Heart right ventricle (tissue), 16 donors: Measurements from ENCODE around the gene ZNF341. TPM values are rescaled to one million over a fixed set of nuclear protein-coding genes. Genes with fewer than 3 reads are reported as not detected.

Experiments used
- ATAC-seq, 8 donors: fragments of 200-7000 bp; cut with Tn5 transposase; one replicate each; pipeline ENCODE4 v1.9.1; 2020; ENCODE audit warnings: mild to moderate bottlenecking in 8 of 8, moderate library complexity in 8 of 8, moderate number of reproducible peaks in 1 of 8
- DNase-seq, 2 donors: peaks; one replicate each; pipeline ENCODE4 v3.0.0-alpha.2; 2020
- H3K27ac ChIP-seq, 10 donors: fragments of 200-600 bp; sonication (generic) in 2 of 10; one replicate each; pipeline versions ENCODE4 v1.5.0 to v1.8.0; 2020 to 2022; ENCODE audit warnings: mild to moderate bottlenecking in 3 of 10
- H3K27me3 ChIP-seq, 7 donors: fragments of 200-600 bp; one replicate each; pipeline ENCODE4 v1.8.0; 2021 to 2022; ENCODE audit warnings: mild to moderate bottlenecking in 2 of 7
- H3K36me3 ChIP-seq, 9 donors: fragments of 200-600 bp; sonication (generic) in 1 of 9; one replicate each; pipeline versions ENCODE4 v1.5.0 to v1.8.0; 2020 to 2022; ENCODE audit warnings: mild to moderate bottlenecking in 2 of 9
- H3K4me1 ChIP-seq, 9 donors: fragments of 200-600 bp; sonication (generic) in 1 of 9; one replicate each; pipeline versions ENCODE4 v1.5.0 to v1.8.0; 2020 to 2022; ENCODE audit warnings: mild to moderate bottlenecking in 4 of 9
- H3K4me3 ChIP-seq, 10 donors: fragments of 200-600 bp; sonication (generic) in 2 of 10; one replicate each; pipeline versions ENCODE4 v1.5.0 to v1.8.0; 2020 to 2022; ENCODE audit warnings: mild to moderate bottlenecking in 7 of 10, moderate library complexity in 2 of 10
- H3K9me3 ChIP-seq, 11 donors: fragments of 200-600 bp in 10 of 11; sonication (generic) in 2 of 11; one replicate each; pipeline versions ENCODE4 v1.5.0 to v1.8.0; 2013 to 2022; ENCODE audit warnings: mild to moderate bottlenecking in 2 of 11, control low read depth in 1 of 11, moderate library complexity in 1 of 11
- WGBS, 2 donors: extraction: QIAGEN DNeasy Blood & Tissue Kit; methylation state at CpG; one replicate each; pipeline ENCODE4 v1.1.7; 2013; ENCODE audit warnings: inconsistent platforms in 1 of 2; 5-methylcytosine and 5-hydroxymethylcytosine counted together
- intact Hi-C, 10 donors: fragments of 100-400 bp; cut with DNase I; formaldehyde crosslinking; loops; one replicate each; pipeline versions ENCODE4 v1.11.1 to v1.14.2; 2022
- polyA plus RNA-seq, 2 donors: library from polyadenylated mRNA; stranded (reverse); fragments of 200-250 nt; gene quantifications; one replicate each; pipeline ENCODE4 v1.2.3, GENCODE V29; 2013
- total RNA-seq, 10 donors: library from RNA; stranded (reverse); fragmentation: NEBNext Ultra II Directional in 3 of 10; extraction: Animal tissue kit (Norgen Biotek cat#: 25700) in 3 of 10; gene quantifications; one replicate each; pipeline versions ENCODE4 v1.2.1 to v1.2.4, GENCODE V29; 2021 to 2023
- TF ChIP-seq, protein P1 (sequence below), 9 donors: fragments of 200-600 bp; sonication (generic) in 2 of 9; IDR thresholded peaks; one replicate each; pipeline versions ENCODE4 v1.5.0 to v1.8.0; 2021 to 2022; ENCODE audit warnings: antibody characterized with exemption in 9 of 9, mild to moderate bottlenecking in 5 of 9, moderate library complexity in 1 of 9
- donor health status: Arrhythmogenic right ventricular cardiomyopathy.
- donor health status: ischemic (EF 13 %, LVEDD 7.1; RV severe dilation, severe dysfunction).
- donor health status: healthy with polysubstance abuse.
- donor health status: DM: no; HTN: yes; CAD: no.
- donor health status: DM: no; HTN: no; CAD: no.
- donor health status: ischemic (EF 25% LVEDD 6.9; RV normal size, moderate dysfunction).
- donor health status: ischemic (EF 25% LVEDD 5.7; RV mildly dilated, moderate dysfunction).
- donor health status: healthy.
- donor health status: DM: yes; HTN: yes; CAD: no.
- donor health status: Ischemic cardiomyopathy.
- donor health status: ischemic (EF 35%, LVEDD 5.7; RV mildly dilated, moderate dysfunction).
- donor health status: nonischemic (EF 11% LVEDD 7.7; RV severe dilation, severe dysfunction).
- donor health status: DM: yes; HTN: yes; CAD: no.
- donor health status: PGD.
- donor health status: ischemic (EF 29% LVEDD 5.4; RV normal size, mild dysfunction).
- donor health status: nonischemic (EF 23%, LVEDD 6.1; RV moderate dilation, normal function).

Gene ZNF341
- total and polyA plus RNA-seq, 12 donors: 0.85 to 3.7 (median 1.7) TPM

GRCh38 chr20:33761698-33762250, 30.0 kb downstream of the ZNF341 start:
- Histone ChIP-seq H3K4me3 (no peak overlapping the region), H3K27me3 (no peaks in the 10 kb centered on the region), H3K9me3 (peaks cover 0 to 11% (median 4%) of the 10 kb centered on the region in 11 donors), H3K27ac (no peak overlapping the region), H3K4me1 (no peaks in the 10 kb centered on the region), H3K36me3 (peaks cover 0 to 82% (median 14%) of the 10 kb centered on the region in 9 donors)
- TF ChIP-seq, protein P1, sequence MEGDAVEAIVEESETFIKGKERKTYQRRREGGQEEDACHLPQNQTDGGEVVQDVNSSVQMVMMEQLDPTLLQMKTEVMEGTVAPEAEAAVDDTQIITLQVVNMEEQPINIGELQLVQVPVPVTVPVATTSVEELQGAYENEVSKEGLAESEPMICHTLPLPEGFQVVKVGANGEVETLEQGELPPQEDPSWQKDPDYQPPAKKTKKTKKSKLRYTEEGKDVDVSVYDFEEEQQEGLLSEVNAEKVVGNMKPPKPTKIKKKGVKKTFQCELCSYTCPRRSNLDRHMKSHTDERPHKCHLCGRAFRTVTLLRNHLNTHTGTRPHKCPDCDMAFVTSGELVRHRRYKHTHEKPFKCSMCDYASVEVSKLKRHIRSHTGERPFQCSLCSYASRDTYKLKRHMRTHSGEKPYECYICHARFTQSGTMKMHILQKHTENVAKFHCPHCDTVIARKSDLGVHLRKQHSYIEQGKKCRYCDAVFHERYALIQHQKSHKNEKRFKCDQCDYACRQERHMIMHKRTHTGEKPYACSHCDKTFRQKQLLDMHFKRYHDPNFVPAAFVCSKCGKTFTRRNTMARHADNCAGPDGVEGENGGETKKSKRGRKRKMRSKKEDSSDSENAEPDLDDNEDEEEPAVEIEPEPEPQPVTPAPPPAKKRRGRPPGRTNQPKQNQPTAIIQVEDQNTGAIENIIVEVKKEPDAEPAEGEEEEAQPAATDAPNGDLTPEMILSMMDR (IDR thresholded peaks at IDR 0.05): no peak
- no peak for DNase-seq
- intact Hi-C loops: no loop called here
- no peak for ATAC-seq
- WGBS, 2 donors: 95% methylated on average over 13 of the region's 13 CpGs

DNA sequence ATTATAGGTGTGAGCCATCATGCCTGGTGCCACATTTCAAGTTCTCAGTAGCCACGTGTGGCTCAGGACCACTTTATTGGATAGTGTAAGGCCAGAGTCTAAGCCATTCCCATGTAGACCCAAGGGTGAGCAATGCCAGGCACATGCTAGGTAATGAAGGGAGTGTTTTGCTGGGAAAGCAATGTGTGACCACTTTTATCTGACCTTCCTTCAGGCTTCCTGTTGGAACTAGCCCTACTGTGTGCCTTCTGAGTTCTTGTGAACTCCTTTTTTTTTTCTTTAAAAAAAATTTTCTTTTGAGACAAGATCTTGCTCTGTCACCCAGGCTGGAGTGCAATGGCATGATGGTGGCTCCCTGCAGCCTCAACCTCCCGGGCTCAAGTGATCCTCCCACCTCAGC, 33.3 kb downstream of the ZNF341 start:
- peaks cover 0 to 82% (median 10%) of the 10 kb centered on the region in 9 donors for H3K36me3 ChIP-seq
- TF ChIP-seq, protein P1 (IDR thresholded peaks at IDR 0.05): no peak
- WGBS, 2 donors: 86 to 90% methylated on average over 2 of the region's 2 CpGs

GRCh38 chr20:33765592-33765991, 33.8 kb downstream of the ZNF341 start:
- peaks cover 0 to 80% (median 10%) of the 10 kb centered on the region in 9 donors for H3K36me3 ChIP-seq
- 97 to 98% methylated on average over 5 of the region's 5 CpGs for WGBS, 2 donors
- peaks cover 0 to 3% (median 0%) of the 10 kb centered on the region in 9 donors for H3K4me1 ChIP-seq
- ATAC-seq (no peak), DNase-seq (no peak)
- no peak overlapping the region for H3K27ac ChIP-seq
- H3K27me3 ChIP-seq: no peaks in the 10 kb centered on the region
- TF ChIP-seq, protein P1 (IDR thresholded peaks at IDR 0.05): no peak
- no peaks in the 10 kb centered on the region for H3K9me3 ChIP-seq
- no peak overlapping the region for H3K4me3 ChIP-seq
- intact Hi-C loops: no loop called here

More for the DNA sequence above, 33.3 kb downstream of the ZNF341 start:
- H3K27ac ChIP-seq: no peak overlapping the region
- H3K9me3 ChIP-seq: no peaks in the 10 kb centered on the region
- no peak overlapping the region for H3K4me3 ChIP-seq
- no peak for ATAC-seq
- intact Hi-C loops: no loop called here
- H3K4me1 ChIP-seq: no peaks in the 10 kb centered on the region
- DNase-seq: no peak
- H3K27me3 ChIP-seq: no peaks in the 10 kb centered on the region

DNA sequence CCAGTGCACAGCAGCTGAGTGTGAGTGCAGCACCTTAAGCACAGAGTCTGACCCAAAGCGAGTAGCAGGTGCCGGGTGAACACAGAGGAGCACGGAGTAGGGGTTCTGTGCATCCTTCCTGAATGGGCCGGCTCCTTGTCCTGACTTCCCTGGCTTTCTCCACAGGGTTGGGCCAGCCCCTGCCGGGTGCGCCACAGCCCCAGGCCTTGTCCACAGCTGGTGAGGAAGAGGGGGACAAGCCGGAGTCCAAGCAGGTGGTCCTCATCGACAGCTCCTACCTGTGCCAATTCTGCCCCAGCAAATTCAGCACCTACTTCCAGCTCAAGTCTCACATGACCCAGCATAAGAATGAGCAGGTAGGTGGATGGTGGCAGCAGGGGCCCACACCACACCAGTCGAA, 34.9 kb downstream of the ZNF341 start:
- intact Hi-C loops: no loop called here
- WGBS, 2 donors: 93 to 94% methylated on average over 9 of the region's 9 CpGs
- Histone ChIP-seq H3K27me3 (no peaks in the 10 kb centered on the region), H3K36me3 (peaks cover 0 to 69% (median 10%) of the 10 kb centered on the region in 9 donors), H3K9me3 (no peaks in the 10 kb centered on the region), H3K27ac (no peak overlapping the region), H3K4me3 (no peak overlapping the region), H3K4me1 (peaks cover 0 to 3% (median 0%) of the 10 kb centered on the region in 9 donors)
- TF ChIP-seq, protein P1 (IDR thresholded peaks at IDR 0.05): no peak
- ATAC-seq: no peak
- no peak for DNase-seq
